Measurements from ENCODE around the gene HLA-DQB2.

Gene HLA-DQB2

GRCh38 chr6:32744776-32745175 is 18.6 kb downstream of the HLA-DQB2 start:
- no peak for DNase-seq

GRCh38 chr6:32742374-32742773 is 21.0 kb downstream of the HLA-DQB2 start:
- DNase-seq: no peak

DNA sequence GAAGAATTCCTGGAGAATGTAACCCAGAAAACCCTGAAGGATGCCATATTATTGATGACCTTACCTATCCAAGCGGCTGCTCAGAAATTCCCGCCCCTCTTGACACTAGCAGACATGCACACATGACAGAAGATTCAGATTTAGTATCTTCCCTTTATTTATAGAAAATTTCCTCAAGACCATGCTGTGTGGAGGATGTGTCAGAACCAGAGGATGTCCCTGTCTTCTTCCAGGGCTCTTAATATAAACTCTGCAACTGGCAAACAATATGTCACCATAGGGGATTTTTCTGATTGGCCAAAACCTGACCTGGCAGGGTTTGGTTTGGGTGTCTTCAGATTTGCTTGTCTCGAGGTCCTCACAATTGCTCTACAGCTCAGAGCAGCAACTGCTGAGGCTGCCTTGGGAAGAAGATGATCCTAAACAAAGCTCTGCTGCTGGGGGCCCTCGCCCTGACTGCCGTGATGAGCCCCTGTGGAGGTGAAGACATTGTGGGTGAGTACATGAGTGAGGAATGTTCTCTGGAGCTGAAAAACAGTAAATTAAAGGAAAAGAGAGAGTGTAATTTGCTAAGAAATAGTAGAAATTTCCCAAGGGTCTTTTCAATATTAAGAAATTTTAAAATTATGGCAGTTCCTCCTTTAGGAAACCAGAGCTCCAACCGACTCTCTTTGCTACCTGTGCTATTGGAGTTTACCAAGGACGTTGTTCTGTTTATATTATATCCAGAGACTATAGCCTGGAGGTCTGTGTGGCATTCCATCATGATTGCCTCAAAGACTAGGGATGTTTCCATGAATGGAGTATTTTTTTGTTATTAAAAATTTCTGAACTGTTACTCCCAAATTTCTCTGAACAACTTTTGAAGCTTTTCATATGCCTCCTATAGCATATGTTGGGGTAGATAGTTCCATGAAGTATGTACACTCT is 22.0 kb downstream of the HLA-DQB2 start, which contains the start of gene HLA-DQA2:
TSS of gene HLA-DQA2 (plus strand) at position 361 of the 930 bp plus-strand sequence. CDS start at position 414, 53 bp downstream.
- DNase-seq: no peak

DNA sequence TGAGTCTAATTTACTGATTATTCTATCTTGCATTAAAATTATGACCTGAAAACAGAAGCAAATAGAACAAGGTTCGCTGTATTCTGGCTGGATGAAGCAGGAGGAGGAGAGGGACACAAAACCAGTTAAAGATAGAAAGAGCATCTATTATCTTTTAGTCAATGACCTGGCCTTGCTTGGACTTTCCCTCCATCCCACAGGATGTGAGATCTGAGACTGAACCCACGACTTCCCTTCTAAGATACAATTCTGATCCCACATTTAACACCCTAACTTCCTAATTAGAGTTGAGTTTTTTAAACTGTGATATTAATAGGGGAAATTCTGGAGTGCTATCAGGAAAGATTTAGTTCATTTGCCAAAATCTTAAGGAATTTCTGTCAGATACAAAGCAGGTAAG is 25.2 kb downstream of the HLA-DQB2 start:
- DNase-seq: no peak

DNA sequence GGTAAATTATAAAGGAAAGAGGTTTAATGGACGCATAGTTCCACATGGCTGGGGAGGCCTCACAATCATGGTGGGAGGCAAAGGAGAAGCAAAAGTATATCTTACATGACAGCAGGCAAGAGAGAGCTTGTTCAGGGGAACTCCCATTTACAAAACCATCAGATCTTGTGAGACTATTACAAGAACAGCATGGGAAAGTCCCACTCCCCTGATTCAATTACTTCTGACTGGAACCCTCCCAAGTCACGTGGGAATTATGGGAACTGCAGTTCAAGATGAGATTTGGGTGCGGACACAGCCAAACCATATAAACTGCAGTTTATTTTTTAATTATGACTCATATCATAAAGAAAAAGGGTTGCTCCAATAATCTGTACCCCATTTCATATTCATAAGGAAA is 44.5 kb downstream of the HLA-DQB2 start:
- DNase-seq: no peak

DNA sequence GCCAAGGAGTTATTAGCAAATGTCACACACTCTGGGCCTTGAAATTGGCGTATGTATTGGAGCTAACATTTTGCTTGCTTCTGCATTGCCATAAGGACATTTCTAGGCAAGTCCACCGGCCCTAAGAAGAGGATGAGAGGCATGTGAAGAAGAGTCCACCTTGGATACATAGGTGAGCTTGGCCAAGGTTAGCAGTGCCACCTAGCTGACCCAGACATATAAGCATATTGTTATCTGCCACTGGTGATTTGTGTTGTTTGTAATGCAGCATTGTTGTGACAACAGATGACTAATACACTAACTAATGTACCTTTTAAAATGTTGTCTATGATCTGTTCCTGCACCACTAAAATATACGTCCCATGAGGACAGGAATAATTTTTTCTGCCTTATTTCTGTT is 46.9 kb downstream of the HLA-DQB2 start:
- no peak for DNase-seq

- DNase-seq: no peak
Observed at GRCh38 chr6:32713241-32713640, 50.1 kb downstream of the HLA-DQB2 start.

GRCh38 chr6:32709625-32710024 is 53.7 kb downstream of the HLA-DQB2 start:
- no peak for DNase-seq
